Endothelial cell of umbilical vein (primary cell): ENCODE data around the gene RNF187. TPM values are rescaled to one million over a fixed set of nuclear protein-coding genes. Genes with fewer than 3 reads are reported as not detected.

Source experiments
- BruUV-seq: library from RNA; stranded (reverse); fragments of 400-500 nt; replicated peaks from 2 replicates; lab custom pipeline; 2021; lab: Mats Ljungman, UMichigan
- CTCF ChIA-PET: fragments of 300-600, 350-600 bp; sonication (Branson Sonifier 250); formaldehyde crosslinking; loops from one replicate; lab custom pipeline; 2021; ENCODE audit warnings: antibody characterized with exemption, inconsistent platforms; lab: Charles Lee
- POLR2A ChIA-PET: fragments of 300-600, 350-600 bp; sonication (Branson Sonifier 250); formaldehyde crosslinking; loops from one replicate; lab custom pipeline; 2021; ENCODE audit warnings: antibody characterized with exemption, inconsistent platforms; lab: Charles Lee
- DNase-seq: peaks from one replicate; pipeline ENCODE4 v3.0.0-alpha.2; 2011; ENCODE audit warnings: low read depth, low spot score
- FAIRE-seq: peaks from 2 replicates; lab custom pipeline; 2011; peaks lifted over from hg19 to GRCh38; lab: Jason Lieb, UNC
- H2AFZ ChIP-seq: 2 replicates; pipeline ENCODE4 v1.6.0; 2012; ENCODE audit warnings: low read depth, low read length, control low read depth, inconsistent platforms
- H3K27ac ChIP-seq: 2 replicates; pipeline ENCODE4 v1.5.1; 2011; ENCODE audit warnings: low read depth, mild to moderate bottlenecking, control low read depth, low read length, moderate library complexity; ENCODE audit not compliant: insufficient read depth
- H3K27me3 ChIP-seq, 2 experiments: 2 replicates each; pipeline versions ENCODE4 v1.6.0 to v1.6.1; 2011; ENCODE audit warnings: low read length in 2 of 2, mixed read lengths in 1 of 2; ENCODE audit not compliant: control insufficient read depth in 2 of 2, insufficient read depth in 2 of 2
- H3K36me3 ChIP-seq, 2 experiments: 2 replicates in 1 of 2; 3 replicates in 1 of 2; pipeline ENCODE4 v1.5.1; 2011; ENCODE audit warnings: low read length in 2 of 2, mild to moderate bottlenecking in 1 of 2, moderate library complexity in 1 of 2; ENCODE audit not compliant: control insufficient read depth in 2 of 2, insufficient read depth in 2 of 2; ENCODE audit errors: extremely low read depth in 1 of 2
- H3K4me1 ChIP-seq: 3 replicates; pipeline ENCODE4 v1.5.1; 2011; ENCODE audit warnings: mild to moderate bottlenecking, low read length; ENCODE audit not compliant: control insufficient read depth, insufficient read depth; ENCODE audit errors: extremely low read depth
- H3K4me2 ChIP-seq: 2 replicates; pipeline ENCODE4 v1.6.1; 2011; ENCODE audit warnings: low read length, control low read depth, mixed read lengths; ENCODE audit not compliant: insufficient read depth
- H3K4me3 ChIP-seq, 3 experiments: fragments of 200-600 bp in 1 of 3; sonication (generic), shearing (Covaris generic) in 1 of 3; replicated peaks in 1 of 3; 2 replicates each; pipeline ENCODE4 v1.5.1; 2011 to 2016; ENCODE audit warnings: control low read depth in 3 of 3, low read length in 3 of 3, mild to moderate bottlenecking in 2 of 3, inconsistent platforms in 1 of 3, low read depth in 1 of 3, moderate library complexity in 1 of 3; ENCODE audit not compliant: insufficient read depth in 1 of 3
- H3K79me2 ChIP-seq: 2 replicates; pipeline ENCODE4 v1.6.0; 2012; ENCODE audit warnings: low read length, inconsistent platforms; ENCODE audit not compliant: control insufficient read depth, insufficient read depth
- H3K9ac ChIP-seq: replicated peaks from 2 replicates; pipeline ENCODE3; 2011; ENCODE audit warnings: low read length, control low read depth; ENCODE audit not compliant: insufficient read depth; ENCODE audit errors: extremely low read depth
- H3K9me1 ChIP-seq: replicated peaks from 3 replicates; pipeline ENCODE4 v1.6.0; 2011; ENCODE audit warnings: mild to moderate bottlenecking, low read length; ENCODE audit not compliant: control insufficient read depth, insufficient read depth; ENCODE audit errors: extremely low read depth
- H3K9me3 ChIP-seq: replicated peaks from 2 replicates; pipeline ENCODE4 v1.5.1; 2012; ENCODE audit warnings: low read length, inconsistent platforms; ENCODE audit not compliant: control insufficient read depth, insufficient read depth
- H4K20me1 ChIP-seq: replicated peaks from 2 replicates; pipeline ENCODE3; 2011; ENCODE audit warnings: mild to moderate bottlenecking, low read length; ENCODE audit not compliant: control insufficient read depth, insufficient read depth; ENCODE audit errors: extremely low read depth
- EZH2 ChIP-seq: IDR thresholded peaks from 2 replicates; pipeline ENCODE4 v1.6.1; 2012; ENCODE audit warnings: borderline replicate concordance, low read depth, mild to moderate bottlenecking, moderate library complexity, low read length, inconsistent platforms; ENCODE audit not compliant: severe bottlenecking
- FOS ChIP-seq: IDR thresholded peaks from 2 replicates; pipeline ENCODE4 v1.6.1; 2011; ENCODE audit warnings: mild to moderate bottlenecking, low read length, moderate library complexity, borderline replicate concordance; ENCODE audit not compliant: insufficient read depth
- GATA2 ChIP-seq: IDR thresholded peaks from 2 replicates; pipeline ENCODE4 v1.7.0; 2011; ENCODE audit warnings: low read depth, mild to moderate bottlenecking, moderate library complexity, mixed read lengths, low read length; ENCODE audit not compliant: insufficient read length, insufficient read depth
- JUN ChIP-seq: IDR thresholded peaks from 2 replicates; pipeline ENCODE4 v1.6.1; 2011; ENCODE audit warnings: borderline replicate concordance, low read depth; ENCODE audit not compliant: insufficient read length, insufficient read depth
- POLR2A ChIP-seq: IDR thresholded peaks from 2 replicates; pipeline ENCODE4 v1.6.1; 2012; ENCODE audit warnings: low read depth, mild to moderate bottlenecking, control low read depth, low read length
- POLR2AphosphoS5 ChIP-seq: IDR thresholded peaks from 2 replicates; pipeline ENCODE4 v1.6.1; 2012; ENCODE audit warnings: low read depth, mild to moderate bottlenecking, control low read depth, low read length, moderate library complexity; ENCODE audit not compliant: insufficient read depth
- dilution Hi-C: fragments of 300-500 bp; cut with MboI; formaldehyde crosslinking; loops from one replicate; pipeline ENCODE4 v1.15.0; 2019; ENCODE audit warnings: low sequenced_read_pairs; ENCODE audit not compliant: extremely low pct_ligation_motif_present
- intact Hi-C: fragments of 100-400 bp; cut with micrococcal nuclease; formaldehyde crosslinking; loops from one replicate; pipeline ENCODE4 v1.10.0; 2022
- polyA plus RNA-seq, 4 experiments: library from polyadenylated mRNA; depleted of rRNA in 3 of 4; stranded (reverse) in 3 of 4; unstranded in 1 of 4; fragments of >200 nt; gene quantifications; 2 replicates each; pipeline versions ENCODE4 v1.2.1 to v1.2.3, GENCODE V29; 2011 to 2012; ENCODE audit warnings: missing spikeins in 1 of 4
- total RNA-seq: library from RNA; stranded (reverse); gene quantifications from 2 replicates; pipeline ENCODE4 v1.2.3, GENCODE V29; 2021
- TF ChIP-seq, protein P1 (sequence below): IDR thresholded peaks from 2 replicates; pipeline ENCODE4 v1.6.1; 2011; ENCODE audit not compliant: insufficient read depth, insufficient read length
- TF ChIP-seq, protein P2 (sequence below), 2 donors: IDR thresholded peaks; 1 replicate in 1 of 2; 2 replicates in 1 of 2; pipeline ENCODE4 v1.5.1; 2011; ENCODE audit warnings: low read length in 2 of 2, mild to moderate bottlenecking in 2 of 2, moderate library complexity in 2 of 2, control low read depth in 1 of 2, inconsistent platforms in 1 of 2, low read depth in 1 of 2; ENCODE audit not compliant: insufficient read depth in 1 of 2; ENCODE audit errors: extremely low read depth in 1 of 2

RNF187 gene
- total and polyA plus RNA-seq, 2 donors (not counting 3 experiments of a cell fraction or from before 2014, with no cell fraction given): 48.0 to 86.4 TPM

DNA sequence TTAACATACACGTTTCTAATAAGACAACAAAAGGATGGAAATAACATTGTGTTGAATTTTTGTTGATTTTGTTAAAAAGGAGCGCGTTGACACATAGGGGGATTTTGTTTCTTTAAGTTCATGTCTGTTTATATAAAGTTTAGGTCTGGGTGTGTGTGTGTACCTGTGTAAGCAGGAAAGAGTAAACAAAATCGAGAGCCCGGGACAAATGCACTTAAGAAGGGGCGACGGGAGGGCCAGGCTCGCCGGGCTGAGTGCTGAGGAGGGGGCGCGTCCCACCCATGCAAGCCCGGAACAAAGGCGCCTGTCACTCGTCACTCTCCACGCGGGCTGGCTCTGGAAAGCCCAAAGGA, 41.7 kb upstream of the RNF187 start:
- peak overlapping the region; percentile 35 for H3K4me2 ChIP-seq
- H3K9me1 ChIP-seq: no peaks in the 10 kb centered on the region
- BruUV-seq: no TSS peak
- dilution Hi-C loops: no loop called here
- no peaks in the 10 kb centered on the region for H3K9me3 ChIP-seq
- H4K20me1 ChIP-seq: no peaks in the 10 kb centered on the region
- intact Hi-C loops: no loop called here
- no peak overlapping the region for H3K4me3 ChIP-seq
- no peaks in the 10 kb centered on the region for H3K4me1 ChIP-seq
- peaks cover 28 to 32% of the 10 kb centered on the region in 2 experiments for H3K27me3 ChIP-seq
- ChIA-PET CTCF (no interaction called here), POLR2A (no interaction called here)
- H3K9ac ChIP-seq: no peak overlapping the region
- TF ChIP-seq GATA2: no peak
- TF ChIP-seq FOS: no peak
- TF ChIP-seq, protein P1, sequence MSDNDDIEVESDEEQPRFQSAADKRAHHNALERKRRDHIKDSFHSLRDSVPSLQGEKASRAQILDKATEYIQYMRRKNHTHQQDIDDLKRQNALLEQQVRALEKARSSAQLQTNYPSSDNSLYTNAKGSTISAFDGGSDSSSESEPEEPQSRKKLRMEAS: no peak
- TF ChIP-seq, protein P2, sequence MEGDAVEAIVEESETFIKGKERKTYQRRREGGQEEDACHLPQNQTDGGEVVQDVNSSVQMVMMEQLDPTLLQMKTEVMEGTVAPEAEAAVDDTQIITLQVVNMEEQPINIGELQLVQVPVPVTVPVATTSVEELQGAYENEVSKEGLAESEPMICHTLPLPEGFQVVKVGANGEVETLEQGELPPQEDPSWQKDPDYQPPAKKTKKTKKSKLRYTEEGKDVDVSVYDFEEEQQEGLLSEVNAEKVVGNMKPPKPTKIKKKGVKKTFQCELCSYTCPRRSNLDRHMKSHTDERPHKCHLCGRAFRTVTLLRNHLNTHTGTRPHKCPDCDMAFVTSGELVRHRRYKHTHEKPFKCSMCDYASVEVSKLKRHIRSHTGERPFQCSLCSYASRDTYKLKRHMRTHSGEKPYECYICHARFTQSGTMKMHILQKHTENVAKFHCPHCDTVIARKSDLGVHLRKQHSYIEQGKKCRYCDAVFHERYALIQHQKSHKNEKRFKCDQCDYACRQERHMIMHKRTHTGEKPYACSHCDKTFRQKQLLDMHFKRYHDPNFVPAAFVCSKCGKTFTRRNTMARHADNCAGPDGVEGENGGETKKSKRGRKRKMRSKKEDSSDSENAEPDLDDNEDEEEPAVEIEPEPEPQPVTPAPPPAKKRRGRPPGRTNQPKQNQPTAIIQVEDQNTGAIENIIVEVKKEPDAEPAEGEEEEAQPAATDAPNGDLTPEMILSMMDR (IDR thresholded peaks at IDR 0.05; ENCODE audit: extremely low read depth in 1 of 2, insufficient read depth in 1 of 2, low read depth in 1 of 2, low read length in 2 of 2): no peak
- no peak for TF ChIP-seq JUN
- TF ChIP-seq POLR2A: no peak
- TF ChIP-seq POLR2AphosphoS5: no peak
- no peak for TF ChIP-seq EZH2
- no peaks in the 10 kb centered on the region for H3K79me2 ChIP-seq
- H2AFZ ChIP-seq: peak overlapping the region; percentile 2
- H3K36me3 ChIP-seq: no peaks in the 10 kb centered on the region
- H3K27ac ChIP-seq: no peak overlapping the region
- FAIRE-seq: no peak
- peak; percentile 6 for DNase-seq
